ENCODE data around the gene TACC2. TPM values are rescaled to one million over a fixed set of nuclear protein-coding genes. Genes with fewer than 3 reads are reported as not detected.

The TACC2 gene
- total RNA-seq, 4 donors from 2014 or later: 46.5 to 106 (median 71.6) TPM

DNA sequence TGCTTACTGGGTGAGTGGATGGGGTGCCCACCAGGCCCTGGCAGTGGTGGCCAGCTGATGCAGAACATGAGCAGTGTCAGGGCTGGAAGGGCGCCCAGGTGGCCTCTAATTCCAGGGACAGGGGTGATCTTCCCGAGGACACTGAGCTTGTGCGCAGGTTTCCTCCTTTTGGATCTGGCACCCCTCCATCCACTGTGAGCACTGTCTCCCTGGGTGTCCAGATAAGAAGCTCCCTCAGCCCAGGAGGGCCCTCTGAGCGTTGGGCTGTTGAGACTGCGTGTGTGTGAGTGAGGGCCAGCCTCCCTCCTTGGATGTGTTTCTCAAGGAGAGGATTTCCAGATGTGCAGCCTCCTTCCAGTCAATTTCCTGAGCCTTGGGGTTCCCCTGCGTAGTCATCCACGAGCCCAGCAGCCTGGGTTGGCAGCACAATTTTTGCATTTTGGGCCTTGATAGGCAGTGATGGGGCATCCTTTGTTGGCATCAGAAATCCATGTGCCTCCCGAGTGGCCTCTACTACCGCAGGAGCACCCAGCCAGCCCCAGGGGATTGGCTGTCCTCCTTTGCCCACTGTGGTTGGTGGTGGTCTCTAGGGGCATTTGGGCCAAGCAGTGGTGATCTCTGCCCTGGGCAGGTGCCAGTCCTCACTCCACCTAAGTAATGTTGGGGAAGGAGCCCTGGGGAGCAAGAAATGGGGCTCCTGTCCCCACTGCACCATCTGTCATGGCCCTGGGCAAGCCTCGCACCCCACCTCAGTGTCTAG is 261.2 kb downstream of the TACC2 start:
- Histone ChIP-seq H3K27me3 (no peaks in the 10 kb centered on the region), H3K9me3 (no peaks in the 10 kb centered on the region), H3K4me1 (no peaks in the 10 kb centered on the region), H3K4me3 (no peak overlapping the region), H3K27ac (no peak overlapping the region), H3K36me3 (peaks cover 0 to 99% (median 5%) of the 10 kb centered on the region in 3 donors)
- no peak for DNase-seq
- 80 to 95% methylated on average over 4 to 5 of the region's 10 CpGs for WGBS, 2 donors
- intact Hi-C loops (cut with DNase I): no loop called here
- TF ChIP-seq, protein P1, sequence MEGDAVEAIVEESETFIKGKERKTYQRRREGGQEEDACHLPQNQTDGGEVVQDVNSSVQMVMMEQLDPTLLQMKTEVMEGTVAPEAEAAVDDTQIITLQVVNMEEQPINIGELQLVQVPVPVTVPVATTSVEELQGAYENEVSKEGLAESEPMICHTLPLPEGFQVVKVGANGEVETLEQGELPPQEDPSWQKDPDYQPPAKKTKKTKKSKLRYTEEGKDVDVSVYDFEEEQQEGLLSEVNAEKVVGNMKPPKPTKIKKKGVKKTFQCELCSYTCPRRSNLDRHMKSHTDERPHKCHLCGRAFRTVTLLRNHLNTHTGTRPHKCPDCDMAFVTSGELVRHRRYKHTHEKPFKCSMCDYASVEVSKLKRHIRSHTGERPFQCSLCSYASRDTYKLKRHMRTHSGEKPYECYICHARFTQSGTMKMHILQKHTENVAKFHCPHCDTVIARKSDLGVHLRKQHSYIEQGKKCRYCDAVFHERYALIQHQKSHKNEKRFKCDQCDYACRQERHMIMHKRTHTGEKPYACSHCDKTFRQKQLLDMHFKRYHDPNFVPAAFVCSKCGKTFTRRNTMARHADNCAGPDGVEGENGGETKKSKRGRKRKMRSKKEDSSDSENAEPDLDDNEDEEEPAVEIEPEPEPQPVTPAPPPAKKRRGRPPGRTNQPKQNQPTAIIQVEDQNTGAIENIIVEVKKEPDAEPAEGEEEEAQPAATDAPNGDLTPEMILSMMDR (IDR thresholded peaks at IDR 0.05): no peak
- TF ChIP-seq POLR2A (IDR thresholded peaks at IDR 0.05): no peak

DNA sequence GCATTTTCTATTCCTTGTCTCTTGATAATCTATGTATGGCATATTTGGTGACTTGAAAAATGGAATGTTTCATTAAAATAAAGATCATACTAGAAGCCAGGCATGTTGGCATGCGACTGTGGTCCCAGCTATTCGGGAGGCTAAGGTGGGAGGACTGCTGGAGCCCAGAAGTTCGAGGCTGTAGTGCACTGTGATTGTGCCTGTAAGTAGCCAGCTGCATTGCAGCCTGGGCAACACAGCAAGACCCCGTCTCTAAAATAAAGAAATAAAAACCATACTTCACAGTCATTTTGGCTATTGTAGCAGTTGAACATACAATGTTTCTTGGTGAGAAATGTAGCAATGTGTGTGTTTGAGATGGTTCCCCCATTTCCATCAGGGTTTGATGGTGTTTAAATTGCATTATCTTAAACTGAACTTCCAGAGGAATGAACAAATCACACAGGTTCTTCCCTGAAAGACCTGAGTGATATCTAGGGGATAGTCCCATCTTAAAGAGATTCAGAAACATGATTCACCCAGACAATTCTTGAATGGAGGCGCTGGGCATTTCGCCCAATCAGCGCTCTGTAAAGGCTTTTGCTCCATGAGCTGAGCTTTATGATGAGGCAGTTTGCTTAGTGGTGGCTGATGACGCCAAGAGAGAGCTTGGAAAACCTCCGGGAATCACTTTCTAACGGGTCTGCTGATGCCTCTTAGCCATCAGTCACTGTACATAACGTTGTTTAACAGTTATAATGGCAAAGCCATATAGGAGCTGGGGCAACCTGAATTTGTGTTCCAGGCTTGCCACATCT is 262.7 kb downstream of the TACC2 start:
- Histone ChIP-seq H3K27me3 (no peaks in the 10 kb centered on the region), H3K27ac (no peak overlapping the region), H3K9me3 (no peaks in the 10 kb centered on the region), H3K4me3 (no peak overlapping the region), H3K36me3 (peaks cover 0 to 99% (median 0%) of the 10 kb centered on the region in 3 donors), H3K4me1 (no peaks in the 10 kb centered on the region)
- intact Hi-C loops (cut with DNase I): no loop called here
- no peak for DNase-seq
- no peak for TF ChIP-seq POLR2A (IDR thresholded peaks at IDR 0.05)
- TF ChIP-seq, protein P1 (IDR thresholded peaks at IDR 0.05): no peak
- 70 to 75% methylated on average over 11 of the region's 11 CpGs for WGBS, 2 donors

DNA sequence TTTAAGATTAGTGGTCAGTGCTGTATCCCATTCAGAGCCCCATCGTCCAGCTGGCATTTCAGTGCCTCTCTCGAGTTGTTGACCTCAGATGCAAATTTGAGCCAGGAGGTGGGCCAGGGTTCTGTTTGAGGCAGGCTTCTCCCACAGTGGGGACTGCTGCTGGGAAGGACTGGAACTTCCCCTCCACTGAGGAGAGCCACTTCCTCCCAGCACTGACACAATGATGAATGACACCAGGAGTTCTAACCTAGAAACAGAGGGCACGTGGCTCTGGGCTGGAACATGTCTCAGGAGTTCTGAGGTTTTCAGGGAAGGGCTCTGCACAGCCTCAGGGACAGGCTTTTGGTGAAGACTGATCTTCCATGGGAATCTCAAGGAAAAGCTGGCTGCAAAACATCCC is 263.8 kb downstream of the TACC2 start:
- no peak for DNase-seq
- peaks cover 0 to 99% (median 0%) of the 10 kb centered on the region in 3 donors for H3K36me3 ChIP-seq
- H3K27me3 ChIP-seq: no peaks in the 10 kb centered on the region
- WGBS, 2 donors: 40% methylated on average over 1 of the region's 3 CpGs; no CpG with 5 or more reads in 1 of the 2 donors
- intact Hi-C loops (cut with DNase I): no loop called here
- H3K4me1 ChIP-seq: no peaks in the 10 kb centered on the region
- H3K4me3 ChIP-seq: no peak overlapping the region
- H3K9me3 ChIP-seq: no peaks in the 10 kb centered on the region
- no peak overlapping the region for H3K27ac ChIP-seq
- TF ChIP-seq, protein P1 (IDR thresholded peaks at IDR 0.05): no peak
- no peak for TF ChIP-seq POLR2A (IDR thresholded peaks at IDR 0.05)

DNA sequence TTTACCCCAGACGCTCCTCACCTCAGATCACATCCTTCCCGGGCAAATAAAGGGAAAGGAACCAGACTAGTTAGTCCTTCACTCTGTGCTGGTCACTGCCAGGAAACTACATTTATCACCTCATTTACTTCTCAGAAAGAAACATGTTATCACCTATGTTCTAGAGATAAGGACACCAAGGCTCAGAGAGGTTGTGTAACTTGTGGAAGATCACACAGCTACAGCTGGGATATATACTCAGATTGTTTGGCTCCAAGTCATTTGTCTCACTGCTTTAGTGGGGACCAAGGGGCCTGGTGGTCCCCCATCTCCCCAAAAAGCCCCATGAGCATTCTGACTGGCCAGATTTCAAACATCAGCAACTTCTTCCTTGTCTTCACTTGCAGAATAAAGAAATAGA is 264.6 kb downstream of the TACC2 start:
- intact Hi-C loops (cut with DNase I): no loop called here
- Histone ChIP-seq H3K36me3 (peaks cover 0 to 98% (median 0%) of the 10 kb centered on the region in 3 donors), H3K4me1 (no peaks in the 10 kb centered on the region), H3K4me3 (no peak overlapping the region), H3K9me3 (no peaks in the 10 kb centered on the region), H3K27ac (no peak overlapping the region), H3K27me3 (no peaks in the 10 kb centered on the region)
- whole genome bisulfite sequencing, 2 donors: 93 to 95% methylated on average over 2 of the region's 2 CpGs
- TF ChIP-seq POLR2A (IDR thresholded peaks at IDR 0.05): no peak
- DNase-seq: no peak

DNA sequence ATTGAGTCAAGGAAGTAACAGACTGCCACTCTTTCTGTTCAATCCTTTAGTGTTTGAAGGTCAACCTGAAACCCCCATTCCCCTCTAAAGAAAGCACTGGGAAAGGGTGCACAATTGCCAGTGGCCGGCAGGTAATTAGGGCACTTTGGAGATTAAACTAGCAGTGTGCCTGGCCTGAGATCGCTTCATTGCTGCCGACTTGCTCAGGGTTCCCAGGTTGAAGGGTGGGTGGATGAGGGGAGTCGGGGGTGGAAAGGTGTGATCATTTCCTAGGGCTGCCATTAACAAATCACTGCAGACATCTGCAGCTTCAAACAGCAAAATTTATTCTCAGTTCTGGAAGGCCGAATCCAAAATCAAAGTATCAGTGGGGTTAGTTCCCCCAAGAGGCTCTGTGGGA is 265.9 kb downstream of the TACC2 start:
- H3K4me3 ChIP-seq: no peak overlapping the region
- no peak overlapping the region for H3K27ac ChIP-seq
- 81 to 91% methylated on average over 5 of the region's 5 CpGs for WGBS, 2 donors
- peaks cover 0 to 90% (median 0%) of the 10 kb centered on the region in 3 donors for H3K36me3 ChIP-seq
- TF ChIP-seq POLR2A (IDR thresholded peaks at IDR 0.05): no peak
- TF ChIP-seq, protein P1 (IDR thresholded peaks at IDR 0.05): no peak
- no peak for DNase-seq
- H3K4me1 ChIP-seq: no peaks in the 10 kb centered on the region
- intact Hi-C loops (cut with DNase I): no loop called here
- no peaks in the 10 kb centered on the region for H3K27me3 ChIP-seq
- no peaks in the 10 kb centered on the region for H3K9me3 ChIP-seq
